ENCODE data around the gene SV2C. TPM values are rescaled to one million over a fixed set of nuclear protein-coding genes. Genes with fewer than 3 reads are reported as not detected.
"Not testable (repeated sequence)": the region's sequence is repeated elsewhere in the genome, so short reads cannot be mapped to it uniquely, and the experiment has no call there.

SV2C gene
- total RNA-seq, 4 donors from 2014 or later = 0.05 to 0.11 TPM; not detected in 2

DNA sequence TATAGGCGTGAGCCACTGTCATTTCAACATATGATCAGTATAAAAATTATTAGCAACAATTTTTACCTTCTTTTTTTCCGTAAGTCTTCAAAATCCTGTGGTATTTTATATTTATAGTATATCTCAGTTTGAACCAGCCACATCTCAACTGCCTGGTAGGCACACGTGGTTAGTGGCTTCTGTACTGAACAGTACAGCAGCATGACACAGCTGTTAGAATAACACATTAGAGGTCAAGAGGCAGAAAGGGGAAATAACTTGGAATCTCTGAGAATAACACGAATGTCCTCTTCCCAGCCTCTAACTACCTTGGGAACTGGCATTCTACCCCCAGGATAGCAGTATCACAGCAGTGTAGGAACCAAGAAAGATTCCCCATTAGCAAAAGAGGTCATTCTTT lies 211.4 kb downstream of the SV2C start:
- H3K36me3 ChIP-seq = no peaks in the 10 kb centered on the region
- no peak for TF ChIP-seq POLR2A (IDR thresholded peaks at IDR 0.05)
- TF ChIP-seq, protein P1, sequence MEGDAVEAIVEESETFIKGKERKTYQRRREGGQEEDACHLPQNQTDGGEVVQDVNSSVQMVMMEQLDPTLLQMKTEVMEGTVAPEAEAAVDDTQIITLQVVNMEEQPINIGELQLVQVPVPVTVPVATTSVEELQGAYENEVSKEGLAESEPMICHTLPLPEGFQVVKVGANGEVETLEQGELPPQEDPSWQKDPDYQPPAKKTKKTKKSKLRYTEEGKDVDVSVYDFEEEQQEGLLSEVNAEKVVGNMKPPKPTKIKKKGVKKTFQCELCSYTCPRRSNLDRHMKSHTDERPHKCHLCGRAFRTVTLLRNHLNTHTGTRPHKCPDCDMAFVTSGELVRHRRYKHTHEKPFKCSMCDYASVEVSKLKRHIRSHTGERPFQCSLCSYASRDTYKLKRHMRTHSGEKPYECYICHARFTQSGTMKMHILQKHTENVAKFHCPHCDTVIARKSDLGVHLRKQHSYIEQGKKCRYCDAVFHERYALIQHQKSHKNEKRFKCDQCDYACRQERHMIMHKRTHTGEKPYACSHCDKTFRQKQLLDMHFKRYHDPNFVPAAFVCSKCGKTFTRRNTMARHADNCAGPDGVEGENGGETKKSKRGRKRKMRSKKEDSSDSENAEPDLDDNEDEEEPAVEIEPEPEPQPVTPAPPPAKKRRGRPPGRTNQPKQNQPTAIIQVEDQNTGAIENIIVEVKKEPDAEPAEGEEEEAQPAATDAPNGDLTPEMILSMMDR (IDR thresholded peaks at IDR 0.05) = no peak
- intact Hi-C loops (cut with DNase I) = no loop called here
- no peaks in the 10 kb centered on the region for H3K27me3 ChIP-seq
- peak; percentile 36 to 50 for DNase-seq
- 46 to 53% methylated on average over 4 of the region's 4 CpGs for WGBS, 2 donors
- H3K4me3 ChIP-seq (replicated peaks in 1 of 3) = no peak overlapping the region
- H3K9me3 ChIP-seq = no peaks in the 10 kb centered on the region
- peak overlapping the region in 2 of 3 donors; percentile 38 to 39 for H3K27ac ChIP-seq
- peaks cover 9 to 34% of the 10 kb centered on the region in 2 donors for H3K4me1 ChIP-seq

- 93 to 96% methylated on average over 1 of the region's 1 CpG for WGBS, 2 donors
- TF ChIP-seq, protein P1 (IDR thresholded peaks at IDR 0.05) = no peak
- TF ChIP-seq POLR2A (IDR thresholded peaks at IDR 0.05) = no peak
- Histone ChIP-seq H3K4me1 (peaks cover 0 to 13% of the 10 kb centered on the region in 2 donors), H3K27me3 (no peaks in the 10 kb centered on the region), H3K4me3 (replicated peaks in 1 of 3) (no peak overlapping the region), H3K36me3 (no peaks in the 10 kb centered on the region), H3K27ac (no peak overlapping the region), H3K9me3 (no peaks in the 10 kb centered on the region)
- DNase-seq = no peak
- intact Hi-C loops (cut with DNase I) = no loop called here
Observed at GRCh38 chr5:76298852-76299251, 215.7 kb downstream of the SV2C start.

DNA sequence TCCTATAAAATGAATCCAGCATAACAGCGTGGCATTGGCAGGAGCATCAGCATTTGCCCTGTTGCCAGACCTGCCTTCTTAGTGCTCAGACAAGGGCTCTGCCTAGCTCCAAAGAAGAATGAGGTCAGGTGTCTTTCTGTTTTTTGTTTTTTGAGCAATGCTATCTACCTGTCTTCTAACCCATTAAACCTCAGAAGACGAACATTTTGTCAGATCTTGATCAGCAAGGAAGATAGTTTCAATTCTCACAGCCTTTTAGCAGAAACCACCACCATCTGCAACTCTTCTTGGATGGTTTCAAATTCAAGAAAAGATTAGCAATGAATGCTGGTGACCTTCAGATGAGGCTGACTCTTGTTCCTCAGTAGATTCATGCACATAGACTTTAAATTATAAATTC lies 216.4 kb downstream of the SV2C start:
- H3K4me3 ChIP-seq (replicated peaks in 1 of 3) = no peak overlapping the region
- WGBS, 2 donors = 89 to 91% methylated on average over 2 of the region's 2 CpGs
- no peak for DNase-seq
- intact Hi-C loops (cut with DNase I) = no loop called here
- H3K27ac ChIP-seq = no peak overlapping the region
- peaks cover 0 to 10% of the 10 kb centered on the region in 2 donors for H3K4me1 ChIP-seq
- no peaks in the 10 kb centered on the region for H3K36me3 ChIP-seq
- TF ChIP-seq, protein P1 (IDR thresholded peaks at IDR 0.05) = no peak
- TF ChIP-seq POLR2A (IDR thresholded peaks at IDR 0.05) = no peak
- no peaks in the 10 kb centered on the region for H3K9me3 ChIP-seq
- H3K27me3 ChIP-seq = no peaks in the 10 kb centered on the region

- H3K9me3 ChIP-seq; H3K4me3 ChIP-seq (replicated peaks in 1 of 3); H3K27me3 ChIP-seq; H3K36me3 ChIP-seq; H3K4me1 ChIP-seq; intact Hi-C loops (cut with DNase I); H3K27ac ChIP-seq; DNase-seq: not testable (repeated sequence)
- 65% methylated on average over 1 of the region's 1 CpG for WGBS, 2 donors
Observed at GRCh38 chr5:76301932-76302331, 218.7 kb downstream of the SV2C start.

DNA sequence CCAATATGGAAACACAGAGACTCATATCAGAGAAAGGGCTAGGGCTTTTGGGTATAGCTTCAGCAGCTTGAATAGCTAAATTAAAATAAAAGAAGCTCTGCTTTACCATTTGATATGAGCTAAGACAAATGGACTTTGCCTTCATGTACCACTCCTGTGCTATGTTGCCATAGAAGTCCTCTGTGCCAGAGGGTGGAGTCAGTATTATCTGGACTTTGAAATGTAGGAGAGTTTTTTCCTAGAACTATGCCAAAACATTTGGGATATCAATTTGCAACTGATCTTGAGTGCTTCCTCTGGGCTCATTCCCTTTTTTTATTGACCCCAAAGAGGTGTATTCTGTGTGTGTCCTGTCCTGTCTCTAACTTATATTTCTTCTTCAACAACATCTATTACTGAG lies 219.5 kb downstream of the SV2C start:
- intact Hi-C loops (cut with DNase I) = not testable (repeated sequence)

GRCh38 chr5:76303921-76304320 lies 220.7 kb downstream of the SV2C start:
- no peak for TF ChIP-seq POLR2A (IDR thresholded peaks at IDR 0.05)
- TF ChIP-seq, protein P1 (IDR thresholded peaks at IDR 0.05) = no peak
- no peak overlapping the region for H3K4me3 ChIP-seq (replicated peaks in 1 of 3)
- 47 to 56% methylated on average over 7 of the region's 7 CpGs for WGBS, 2 donors
- H3K9me3 ChIP-seq = no peaks in the 10 kb centered on the region
- intact Hi-C loops (cut with DNase I) = no loop called here
- H3K36me3 ChIP-seq = no peaks in the 10 kb centered on the region
- peaks cover 0 to 4% of the 10 kb centered on the region in 2 donors for H3K4me1 ChIP-seq
- peak in 1 of 2 donors; percentile 22 for DNase-seq
- H3K27me3 ChIP-seq = no peaks in the 10 kb centered on the region
- no peak overlapping the region for H3K27ac ChIP-seq

More for the DNA sequence above, 219.5 kb downstream of the SV2C start:
- H3K27ac ChIP-seq; H3K4me3 ChIP-seq (replicated peaks in 1 of 3); H3K9me3 ChIP-seq; H3K4me1 ChIP-seq; H3K36me3 ChIP-seq; H3K27me3 ChIP-seq; DNase-seq: not testable (repeated sequence)
